Right atrium auricular region (tissue), 2 donors: Measurements from ENCODE around the gene SLC44A3. TPM values are rescaled to one million over a fixed set of nuclear protein-coding genes. Genes with fewer than 3 reads are reported as not detected.

ENCODE experiments used
- DNase-seq: peaks from one replicate; pipeline ENCODE4 v3.0.0-alpha.2; 2019; ENCODE audit warnings: low spot score
- H3K27ac ChIP-seq, 2 donors: fragments of 200-600 bp; sonication (generic); 1 replicate in 1 of 2; 2 replicates in 1 of 2; pipeline ENCODE4 v1.5.1; 2016 to 2019
- H3K27me3 ChIP-seq, 2 donors: fragments of 200-600 bp; sonication (generic); one replicate each; pipeline versions ENCODE4 v1.5.1 to v1.6.0; 2017 to 2019
- H3K36me3 ChIP-seq: fragments of 200-600 bp; sonication (generic); one replicate; pipeline ENCODE4 v1.5.1; 2016
- H3K4me1 ChIP-seq, 2 donors: fragments of 200-600 bp; sonication (generic); one replicate each; pipeline versions ENCODE4 v1.5.1 to v1.6.0; 2017 to 2019
- H3K4me3 ChIP-seq, 2 donors: fragments of 200-600 bp; sonication (generic); 1 replicate in 1 of 2; 2 replicates in 1 of 2; pipeline ENCODE4 v1.5.1; 2017 to 2019; ENCODE audit warnings: mild to moderate bottlenecking in 1 of 2, moderate library complexity in 1 of 2
- H3K9me3 ChIP-seq, 2 donors: fragments of 200-600 bp; sonication (generic); one replicate each; pipeline ENCODE4 v1.5.1; 2019
- total RNA-seq, 2 donors: library from RNA; depleted of rRNA; stranded (reverse); fragments of >200 nt; gene quantifications; one replicate each; pipeline ENCODE4 v1.1.0, GENCODE V29; 2016
- TF ChIP-seq, protein P1 (sequence below), 2 donors: fragments of 200-600 bp; sonication (generic); IDR thresholded peaks; one replicate each; pipeline ENCODE4 v1.5.1; 2019; ENCODE audit warnings: antibody characterized with exemption in 2 of 2

Gene SLC44A3
- total RNA-seq, 2 donors from 2014 or later = 2.7 to 9.5 TPM

DNA sequence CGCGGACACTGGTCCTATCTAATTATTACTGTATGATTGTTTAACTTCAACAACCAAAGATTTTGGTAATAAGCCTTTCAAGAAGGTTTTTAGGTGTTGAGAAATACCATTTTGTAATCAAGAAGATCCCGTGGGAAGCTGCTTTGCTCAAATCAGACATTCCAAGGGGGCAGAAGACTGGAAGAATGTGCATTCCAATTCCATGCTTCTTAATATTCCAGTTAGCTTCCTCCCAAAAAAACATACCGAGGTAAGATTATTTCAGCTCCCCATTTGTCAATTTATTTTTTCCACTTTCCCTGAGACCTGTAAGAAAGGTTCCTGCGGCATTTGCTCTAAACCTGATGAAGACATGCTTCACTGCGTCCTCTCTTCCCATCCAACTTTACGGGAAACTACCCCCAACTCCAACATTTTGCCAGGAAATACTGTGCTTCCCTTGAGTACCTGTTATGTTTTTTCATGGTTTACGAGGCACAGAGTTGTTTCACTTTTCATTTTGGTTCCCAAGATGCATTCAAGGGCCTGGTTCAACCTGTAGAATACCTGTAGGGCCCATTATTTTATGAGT lies 102.7 kb downstream of the SLC44A3 start:
- TF ChIP-seq, protein P1, sequence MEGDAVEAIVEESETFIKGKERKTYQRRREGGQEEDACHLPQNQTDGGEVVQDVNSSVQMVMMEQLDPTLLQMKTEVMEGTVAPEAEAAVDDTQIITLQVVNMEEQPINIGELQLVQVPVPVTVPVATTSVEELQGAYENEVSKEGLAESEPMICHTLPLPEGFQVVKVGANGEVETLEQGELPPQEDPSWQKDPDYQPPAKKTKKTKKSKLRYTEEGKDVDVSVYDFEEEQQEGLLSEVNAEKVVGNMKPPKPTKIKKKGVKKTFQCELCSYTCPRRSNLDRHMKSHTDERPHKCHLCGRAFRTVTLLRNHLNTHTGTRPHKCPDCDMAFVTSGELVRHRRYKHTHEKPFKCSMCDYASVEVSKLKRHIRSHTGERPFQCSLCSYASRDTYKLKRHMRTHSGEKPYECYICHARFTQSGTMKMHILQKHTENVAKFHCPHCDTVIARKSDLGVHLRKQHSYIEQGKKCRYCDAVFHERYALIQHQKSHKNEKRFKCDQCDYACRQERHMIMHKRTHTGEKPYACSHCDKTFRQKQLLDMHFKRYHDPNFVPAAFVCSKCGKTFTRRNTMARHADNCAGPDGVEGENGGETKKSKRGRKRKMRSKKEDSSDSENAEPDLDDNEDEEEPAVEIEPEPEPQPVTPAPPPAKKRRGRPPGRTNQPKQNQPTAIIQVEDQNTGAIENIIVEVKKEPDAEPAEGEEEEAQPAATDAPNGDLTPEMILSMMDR (IDR thresholded peaks at IDR 0.05) = no peak
- H3K4me3 ChIP-seq = peak overlapping the region; percentile 12 to 24
- H3K36me3 ChIP-seq = no peaks in the 10 kb centered on the region
- H3K27me3 ChIP-seq = no peaks in the 10 kb centered on the region
- H3K27ac ChIP-seq = peak overlapping the region; percentile 97 to 99
- H3K4me1 ChIP-seq = peaks cover 0 to 80% of the 10 kb centered on the region in 2 donors
- H3K9me3 ChIP-seq = no peaks in the 10 kb centered on the region
- DNase-seq = no peak

DNA sequence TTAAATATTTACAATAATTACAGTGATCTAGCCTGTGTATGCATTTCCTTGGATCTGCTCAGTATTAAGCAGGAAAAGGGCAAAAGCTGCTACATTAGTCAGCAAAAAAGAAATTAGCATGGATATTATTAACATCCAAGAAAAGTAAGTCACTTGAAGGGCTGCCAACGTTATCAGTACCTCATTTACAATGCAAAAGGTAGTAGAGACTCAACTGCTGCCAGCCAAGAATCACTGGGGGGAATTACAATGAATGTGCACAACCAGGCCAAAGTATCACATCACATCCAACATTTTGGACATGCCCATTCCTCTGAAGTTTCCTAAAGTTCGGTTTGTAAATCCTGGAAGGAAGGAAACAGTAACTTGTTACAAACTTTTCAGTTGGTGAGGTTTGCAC lies 104.8 kb downstream of the SLC44A3 start:
- TF ChIP-seq, protein P1 (IDR thresholded peaks at IDR 0.05) = no peak
- H3K36me3 ChIP-seq = no peaks in the 10 kb centered on the region
- H3K27me3 ChIP-seq = no peaks in the 10 kb centered on the region
- H3K4me3 ChIP-seq = peak overlapping the region; percentile 66 to 84
- no peak for DNase-seq
- no peaks in the 10 kb centered on the region for H3K9me3 ChIP-seq
- H3K27ac ChIP-seq = peak overlapping the region; percentile 97 to 99
- peaks cover 0 to 81% of the 10 kb centered on the region in 2 donors for H3K4me1 ChIP-seq

DNA sequence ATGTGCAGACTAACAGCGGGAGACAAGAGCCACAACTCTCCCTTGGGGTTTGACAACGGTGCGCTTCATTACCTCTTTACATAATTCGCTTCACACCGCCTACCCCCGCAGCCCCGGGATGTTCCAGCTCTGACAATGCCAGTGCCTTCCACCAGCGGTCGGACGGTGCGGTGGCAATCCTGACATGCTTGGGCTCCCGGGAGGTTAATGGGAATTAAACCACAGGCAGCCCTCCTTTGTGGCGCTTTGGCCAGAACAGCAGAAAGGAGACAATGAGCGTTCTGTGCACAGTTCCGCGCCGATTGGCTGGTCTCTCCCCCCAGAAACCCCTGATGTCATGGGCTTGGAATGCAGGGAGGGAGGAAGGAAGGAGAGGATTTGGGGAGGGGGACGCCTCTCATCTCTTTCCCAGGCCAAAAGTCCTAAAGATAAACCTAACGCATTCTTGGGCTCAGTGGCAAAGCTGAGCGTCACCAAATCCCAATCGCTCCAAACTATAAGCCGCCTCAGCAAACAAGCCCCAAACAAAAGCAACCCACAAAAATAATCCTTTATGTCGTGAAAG lies 105.5 kb downstream of the SLC44A3 start:
- no peaks in the 10 kb centered on the region for H3K9me3 ChIP-seq
- peak overlapping the region; percentile 97 to 99 for H3K27ac ChIP-seq
- no peaks in the 10 kb centered on the region for H3K27me3 ChIP-seq
- peaks cover 0 to 78% of the 10 kb centered on the region in 2 donors for H3K4me1 ChIP-seq
- TF ChIP-seq, protein P1 (IDR thresholded peaks at IDR 0.05) = no peak
- no peaks in the 10 kb centered on the region for H3K36me3 ChIP-seq
- peak overlapping the region; percentile 66 to 84 for H3K4me3 ChIP-seq
- DNase-seq = peak; percentile 88

DNA sequence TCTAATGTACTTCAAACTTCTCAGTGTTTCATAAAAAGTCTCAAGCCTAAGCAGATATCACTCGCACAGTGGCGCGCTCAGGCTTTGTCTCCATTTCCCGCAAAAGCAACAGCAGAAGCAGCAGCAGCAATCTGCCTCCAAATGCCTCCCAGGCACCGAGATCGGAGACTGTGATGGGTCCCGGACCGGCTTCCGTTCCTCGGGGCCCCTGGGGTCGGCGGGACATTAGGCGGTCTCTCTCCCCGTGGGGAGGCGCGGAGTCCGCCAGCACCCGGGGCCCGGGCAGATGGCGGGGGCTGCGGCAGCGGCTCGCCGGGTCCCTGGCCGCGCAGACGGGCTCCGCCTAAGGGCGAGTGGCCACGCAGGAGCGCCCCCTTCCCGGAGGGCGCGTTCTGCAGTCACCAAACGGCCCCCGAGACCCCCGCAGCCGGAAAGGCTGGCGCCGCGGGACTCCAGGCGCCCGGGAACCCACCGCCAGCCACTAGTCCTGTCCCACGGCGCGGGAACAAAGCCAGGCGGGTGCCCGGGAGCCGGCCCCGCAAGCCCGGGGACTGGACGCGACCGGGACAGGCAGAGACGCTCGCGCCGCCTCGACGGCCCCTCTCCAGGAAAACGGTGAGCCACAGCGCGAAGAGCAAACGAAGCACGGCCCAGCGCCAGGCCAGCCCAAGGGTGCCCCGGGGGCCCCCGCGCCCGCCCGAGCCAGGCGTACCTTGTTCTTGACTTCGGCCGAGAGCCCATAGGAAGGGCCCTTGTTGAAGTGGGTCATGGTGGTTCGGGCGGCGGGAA lies 106.2 kb downstream of the SLC44A3 start:
- Histone ChIP-seq H3K9me3 (no peaks in the 10 kb centered on the region), H3K36me3 (no peaks in the 10 kb centered on the region), H3K4me1 (peaks cover 0 to 71% of the 10 kb centered on the region in 2 donors), H3K27ac (peak overlapping the region; percentile 97 to 99), H3K27me3 (no peaks in the 10 kb centered on the region), H3K4me3 (peak overlapping the region; percentile 66 to 84)
- no peak for DNase-seq
- TF ChIP-seq, protein P1 (IDR thresholded peaks at IDR 0.05) = peak; percentile 40 to 68

DNA sequence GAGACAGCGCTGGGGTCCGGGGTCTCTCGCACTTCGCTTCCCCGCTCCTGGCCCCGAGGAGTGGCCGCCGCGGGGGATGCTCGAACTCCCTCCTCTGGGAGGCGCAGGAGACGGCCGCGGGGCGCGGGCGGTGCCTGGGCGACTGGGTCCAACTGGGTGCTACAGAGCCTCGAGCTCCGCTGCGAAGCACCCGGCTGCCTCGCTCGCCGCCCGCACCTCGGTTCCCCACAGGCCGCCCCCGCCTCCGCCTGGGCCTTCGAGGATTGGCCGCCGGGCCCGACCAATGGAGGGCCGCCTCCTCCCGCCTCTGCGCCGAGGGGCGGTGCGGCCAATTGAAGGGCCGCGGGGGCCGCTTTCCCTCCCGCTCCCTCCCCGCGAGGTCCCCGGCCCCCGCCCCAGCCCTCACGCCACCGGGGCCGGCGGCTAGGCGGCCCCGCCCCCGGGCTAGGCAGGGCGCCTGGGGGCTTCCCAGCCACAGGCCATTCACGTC lies 106.8 kb downstream of the SLC44A3 start, which contains the start of gene CNN3:
Gene CNN3, minus strand, starts transcription at position 196 of the 490 bp plus-strand sequence. CDS start 216 bp downstream, outside the sequence.
- Histone ChIP-seq H3K9me3 (no peaks in the 10 kb centered on the region), H3K4me3 (peak within 1 kb of the TSS; percentile 66 to 84), H3K27ac (peak within 1 kb of the TSS; percentile 97 to 99), H3K4me1 (peaks cover 0 to 65% of the 10 kb centered on the region in 2 donors), H3K27me3 (no peaks in the 10 kb centered on the region), H3K36me3 (no peaks in the 10 kb centered on the region)
- TF ChIP-seq, protein P1 (IDR thresholded peaks at IDR 0.05) = no peak
- DNase-seq = peak; percentile 90
